ENCODE measurements around the gene RUNX1.
"Not testable (repeated sequence)": the region's sequence is repeated elsewhere in the genome, so short reads cannot be mapped to it uniquely, and the experiment has no call there.

The RUNX1 gene

GRCh38 chr21:34806423-34806822, 242.7 kb downstream of the RUNX1 start:
- DNase-seq (ENCODE audit: low read depth): no peak

GRCh38 chr21:34805157-34805556, 243.9 kb downstream of the RUNX1 start:
- DNase-seq (ENCODE audit: low read depth): no peak

GRCh38 chr21:34804584-34804983, 244.5 kb downstream of the RUNX1 start:
- DNase-seq (ENCODE audit: low read depth): not testable (repeated sequence)

GRCh38 chr21:34803782-34804370, 245.2 kb downstream of the RUNX1 start:
- DNase-seq (ENCODE audit: low read depth): no peak

GRCh38 chr21:34802180-34802899, 246.8 kb downstream of the RUNX1 start:
- DNase-seq (ENCODE audit: low read depth): no peak

- DNase-seq (ENCODE audit: low read depth): no peak
Observed at GRCh38 chr21:34801519-34802132, 247.5 kb downstream of the RUNX1 start.

GRCh38 chr21:34800797-34801518, 248.1 kb downstream of the RUNX1 start:
- no peak for DNase-seq (ENCODE audit: low read depth)

GRCh38 chr21:34799092-34799491, 250.0 kb downstream of the RUNX1 start:
- no peak for DNase-seq (ENCODE audit: low read depth)

GRCh38 chr21:34797921-34798535, 251.1 kb downstream of the RUNX1 start:
- DNase-seq (ENCODE audit: low read depth): no peak

- DNase-seq (ENCODE audit: low read depth): no peak
Observed at GRCh38 chr21:34797201-34797525, 251.9 kb downstream of the RUNX1 start.

GRCh38 chr21:34796518-34797200, 252.4 kb downstream of the RUNX1 start:
- no peak for DNase-seq (ENCODE audit: low read depth)

- DNase-seq (ENCODE audit: low read depth): no peak
Observed at GRCh38 chr21:34795548-34796180, 253.4 kb downstream of the RUNX1 start.

- no peak for DNase-seq (ENCODE audit: low read depth)
Observed at GRCh38 chr21:34795175-34795547, 253.9 kb downstream of the RUNX1 start.

GRCh38 chr21:34794686-34795085, 254.4 kb downstream of the RUNX1 start:
- DNase-seq (ENCODE audit: low read depth): no peak

GRCh38 chr21:34793471-34793870, 255.6 kb downstream of the RUNX1 start:
- DNase-seq (ENCODE audit: low read depth): no peak

GRCh38 chr21:34792504-34793089, 256.5 kb downstream of the RUNX1 start:
- no peak for DNase-seq (ENCODE audit: low read depth)

GRCh38 chr21:34791776-34792503, 257.2 kb downstream of the RUNX1 start:
- no peak for DNase-seq (ENCODE audit: low read depth)

- no peak for DNase-seq (ENCODE audit: low read depth)
Observed at GRCh38 chr21:34790834-34791233, 258.3 kb downstream of the RUNX1 start.

- DNase-seq (ENCODE audit: low read depth): no peak
Observed at GRCh38 chr21:34790341-34790740, 258.8 kb downstream of the RUNX1 start.

- DNase-seq (ENCODE audit: low read depth): no peak
Observed at GRCh38 chr21:34788879-34789278, 260.2 kb downstream of the RUNX1 start.
